Heart right ventricle (tissue), 16 donors: ENCODE data around the gene TNNI2. TPM values are rescaled to one million over a fixed set of nuclear protein-coding genes. Genes with fewer than 3 reads are reported as not detected.
"Not testable (repeated sequence)": the region's sequence is repeated elsewhere in the genome, so short reads cannot be mapped to it uniquely, and the experiment has no call there.

Source experiments
- ATAC-seq, 8 donors: fragments of 200-7000 bp; cut with Tn5 transposase; one replicate each; pipeline ENCODE4 v1.9.1; 2020; ENCODE audit warnings: mild to moderate bottlenecking in 8 of 8, moderate library complexity in 8 of 8, moderate number of reproducible peaks in 1 of 8
- DNase-seq, 2 donors: peaks; one replicate each; pipeline ENCODE4 v3.0.0-alpha.2; 2020
- H3K27ac ChIP-seq, 10 donors: fragments of 200-600 bp; sonication (generic) in 2 of 10; one replicate each; pipeline versions ENCODE4 v1.5.0 to v1.8.0; 2020 to 2022; ENCODE audit warnings: mild to moderate bottlenecking in 3 of 10
- H3K27me3 ChIP-seq, 7 donors: fragments of 200-600 bp; one replicate each; pipeline ENCODE4 v1.8.0; 2021 to 2022; ENCODE audit warnings: mild to moderate bottlenecking in 2 of 7
- H3K36me3 ChIP-seq, 9 donors: fragments of 200-600 bp; sonication (generic) in 1 of 9; one replicate each; pipeline versions ENCODE4 v1.5.0 to v1.8.0; 2020 to 2022; ENCODE audit warnings: mild to moderate bottlenecking in 2 of 9
- H3K4me1 ChIP-seq, 9 donors: fragments of 200-600 bp; sonication (generic) in 1 of 9; one replicate each; pipeline versions ENCODE4 v1.5.0 to v1.8.0; 2020 to 2022; ENCODE audit warnings: mild to moderate bottlenecking in 4 of 9
- H3K4me3 ChIP-seq, 10 donors: fragments of 200-600 bp; sonication (generic) in 2 of 10; one replicate each; pipeline versions ENCODE4 v1.5.0 to v1.8.0; 2020 to 2022; ENCODE audit warnings: mild to moderate bottlenecking in 7 of 10, moderate library complexity in 2 of 10
- H3K9me3 ChIP-seq, 11 donors: fragments of 200-600 bp in 10 of 11; sonication (generic) in 2 of 11; one replicate each; pipeline versions ENCODE4 v1.5.0 to v1.8.0; 2013 to 2022; ENCODE audit warnings: mild to moderate bottlenecking in 2 of 11, control low read depth in 1 of 11, moderate library complexity in 1 of 11
- CTCF ChIP-seq, 9 donors: fragments of 200-600 bp; sonication (generic) in 2 of 9; IDR thresholded peaks; one replicate each; pipeline versions ENCODE4 v1.5.0 to v1.8.0; 2021 to 2022; ENCODE audit warnings: antibody characterized with exemption in 9 of 9, mild to moderate bottlenecking in 5 of 9, moderate library complexity in 1 of 9
- WGBS, 2 donors: extraction: QIAGEN DNeasy Blood & Tissue Kit; methylation state at CpG; one replicate each; pipeline ENCODE4 v1.1.7; 2013; ENCODE audit warnings: inconsistent platforms in 1 of 2; 5-methylcytosine and 5-hydroxymethylcytosine counted together
- intact Hi-C, 10 donors: fragments of 100-400 bp; cut with DNase I; formaldehyde crosslinking; loops; one replicate each; pipeline versions ENCODE4 v1.11.1 to v1.14.2; 2022
- polyA plus RNA-seq, 2 donors: library from polyadenylated mRNA; stranded (reverse); fragments of 200-250 nt; gene quantifications; one replicate each; pipeline ENCODE4 v1.2.3, GENCODE V29; 2013
- total RNA-seq, 10 donors: library from RNA; stranded (reverse); fragmentation: NEBNext Ultra II Directional in 3 of 10; extraction: Animal tissue kit (Norgen Biotek cat#: 25700) in 3 of 10; gene quantifications; one replicate each; pipeline versions ENCODE4 v1.2.1 to v1.2.4, GENCODE V29; 2021 to 2023
- donor health status: Arrhythmogenic right ventricular cardiomyopathy.
- donor health status: ischemic (EF 13 %, LVEDD 7.1; RV severe dilation, severe dysfunction).
- donor health status: healthy with polysubstance abuse.
- donor health status: DM: no; HTN: yes; CAD: no.
- donor health status: DM: no; HTN: no; CAD: no.
- donor health status: ischemic (EF 25% LVEDD 6.9; RV normal size, moderate dysfunction).
- donor health status: ischemic (EF 25% LVEDD 5.7; RV mildly dilated, moderate dysfunction).
- donor health status: healthy.
- donor health status: DM: yes; HTN: yes; CAD: no.
- donor health status: Ischemic cardiomyopathy.
- donor health status: ischemic (EF 35%, LVEDD 5.7; RV mildly dilated, moderate dysfunction).
- donor health status: nonischemic (EF 11% LVEDD 7.7; RV severe dilation, severe dysfunction).
- donor health status: DM: yes; HTN: yes; CAD: no.
- donor health status: PGD.
- donor health status: ischemic (EF 29% LVEDD 5.4; RV normal size, mild dysfunction).
- donor health status: nonischemic (EF 23%, LVEDD 6.1; RV moderate dilation, normal function).

TNNI2 gene
- total and polyA plus RNA-seq, 12 donors, result 0.36 to 1.2 (median 0.55) TPM; not detected in 7

GRCh38 chr11:1875093-1875850 lies 36.5 kb downstream of the TNNI2 start:
- no peak for ATAC-seq
- no peaks in the 10 kb centered on the region for H3K9me3 ChIP-seq
- H3K4me3 ChIP-seq, result peak overlapping the region in 5 of 10 donors; percentile 11 to 30 (median 21)
- TF ChIP-seq CTCF (IDR thresholded peaks at IDR 0.05), result no peak
- peaks cover 18 to 70% (median 61%) of the 10 kb centered on the region in 9 donors for H3K4me1 ChIP-seq
- no peaks in the 10 kb centered on the region for H3K36me3 ChIP-seq
- intact Hi-C loops, result loop anchor here in 1 of 10 donors (5.0 kb wide), 1 partner anchor 33 kb away; no protein-coding TSS in a partner anchor
- WGBS, 2 donors, result 75 to 79% methylated on average over 27 to 28 of the region's 28 CpGs
- DNase-seq, result peak; percentile 6 to 46
- H3K27me3 ChIP-seq, result peaks cover 0 to under 1% (median 0%) of the 10 kb centered on the region in 7 donors
- H3K27ac ChIP-seq, result peak overlapping the region; percentile 76 to 100 (median 94)

GRCh38 chr11:1875851-1876301 lies 37.1 kb downstream of the TNNI2 start:
- not testable (repeated sequence) for ATAC-seq, DNase-seq
- H3K27ac ChIP-seq, result peak overlapping the region; percentile 76 to 100 (median 94)

GRCh38 chr11:1876361-1877063 lies 37.7 kb downstream of the TNNI2 start:
- TF ChIP-seq CTCF (IDR thresholded peaks at IDR 0.05), result peak; percentile 44 to 74 (median 63)
- whole genome bisulfite sequencing, 2 donors, result 18 to 32% methylated on average over 26 of the region's 26 CpGs
- ATAC-seq (peak in 7 of 8 donors; percentile 10 to 47 (median 27)), DNase-seq (peak; percentile 79 to 81)
- Histone ChIP-seq H3K27me3 (no peaks in the 10 kb centered on the region), H3K36me3 (peaks cover 0 to 9% (median 0%) of the 10 kb centered on the region in 9 donors), H3K9me3 (no peaks in the 10 kb centered on the region), H3K4me3 (peak overlapping the region in 8 of 10 donors; percentile 11 to 30 (median 23)), H3K4me1 (peaks cover 31 to 78% (median 62%) of the 10 kb centered on the region in 9 donors), H3K27ac (peak overlapping the region; percentile 76 to 100 (median 94))
- intact Hi-C loops, result loop anchor here in 1 of 10 donors (5.0 kb wide), 1 partner anchor 34 kb away; no protein-coding TSS in a partner anchor

More at GRCh38 chr11:1875851-1876301, 37.1 kb downstream of the TNNI2 start:
- H3K9me3 ChIP-seq, H3K27me3 ChIP-seq, H3K36me3 ChIP-seq: not testable (repeated sequence)
- WGBS, 2 donors, result 66 to 70% methylated on average over 12 to 13 of the region's 13 CpGs
- Histone ChIP-seq H3K4me1 (peaks cover 24 to 71% (median 62%) of the 10 kb centered on the region in 9 donors), H3K4me3 (peak overlapping the region in 8 of 10 donors; percentile 11 to 30 (median 23))
- intact Hi-C loops, result loop anchor here in 1 of 10 donors (5.0 kb wide), 1 partner anchor 34 kb away; no protein-coding TSS in a partner anchor

- Histone ChIP-seq H3K4me1 (peaks cover 39 to 87% (median 72%) of the 10 kb centered on the region in 9 donors), H3K27me3 (no peaks in the 10 kb centered on the region), H3K4me3 (no peak overlapping the region), H3K36me3 (peaks cover 0 to 14% (median 0%) of the 10 kb centered on the region in 9 donors), H3K9me3 (no peaks in the 10 kb centered on the region), H3K27ac (peak overlapping the region; percentile 76 to 100 (median 94))
- intact Hi-C loops, result loop anchor here in 1 of 10 donors (5.0 kb wide), 1 partner anchor 35 kb away; no protein-coding TSS in a partner anchor
- DNase-seq (peak; percentile 67 to 78), ATAC-seq (no peak)
- 46 to 50% methylated on average over 33 of the region's 33 CpGs for WGBS, 2 donors
- TF ChIP-seq CTCF (IDR thresholded peaks at IDR 0.05), result no peak
Measured at GRCh38 chr11:1877211-1878136, 38.7 kb downstream of the TNNI2 start.
